Activated T-cell treated with anti-CD3 and anti-CD28 coated beads, Interleukin-2, amount 50 U/mL, for 72 hours (primary cell): Measurements from ENCODE around the gene LRIG1. TPM values are rescaled to one million over a fixed set of nuclear protein-coding genes. Genes with fewer than 3 reads are reported as not detected.

Experiments used
- ATAC-seq, 2 donors: fragments of 150-1000 bp; cut with Tn5 transposase; replicated peaks in 1 of 2; 2 replicates each; pipeline ENCODE4 v1.10.0; 2021; ENCODE audit warnings: moderate library complexity in 2 of 2, mild to moderate bottlenecking in 1 of 2
- DNase-seq, 2 donors: peaks; one replicate each; pipeline ENCODE4 v3.0.0; 2021 to 2022; ENCODE audit warnings: mixed read lengths in 1 of 2
- H3K27ac Mint-ChIP-seq: one replicate; pipeline ENCODE4 v1.8.0; 2022; ENCODE audit warnings: mild to moderate bottlenecking, moderate library complexity, mixed read lengths
- H3K27me3 Mint-ChIP-seq: one replicate; pipeline ENCODE4 v1.8.0; 2022; ENCODE audit warnings: low read depth, mixed read lengths
- H3K36me3 Mint-ChIP-seq, 2 donors: one replicate each; pipeline ENCODE4 v1.8.0; 2022; ENCODE audit warnings: mixed read lengths in 2 of 2, mild to moderate bottlenecking in 1 of 2; ENCODE audit not compliant: insufficient read depth in 2 of 2
- H3K4me1 Mint-ChIP-seq: one replicate; pipeline ENCODE4 v1.8.0; 2022; ENCODE audit warnings: low read depth, mixed read lengths
- H3K4me3 Mint-ChIP-seq, 2 donors: one replicate each; pipeline ENCODE4 v1.8.0; 2022; ENCODE audit warnings: mild to moderate bottlenecking in 2 of 2, mixed read lengths in 2 of 2, moderate library complexity in 2 of 2
- H3K9me3 Mint-ChIP-seq, 2 donors: one replicate each; pipeline ENCODE4 v1.8.0; 2022; ENCODE audit warnings: mixed read lengths in 2 of 2
- total RNA-seq, 2 donors: library from RNA; stranded (reverse); gene quantifications; one replicate each; pipeline ENCODE4 v1.2.3, GENCODE V29; 2022

LRIG1 gene
- total RNA-seq, 2 donors from 2014 or later, result 21.6 to 44.8 TPM

DNA sequence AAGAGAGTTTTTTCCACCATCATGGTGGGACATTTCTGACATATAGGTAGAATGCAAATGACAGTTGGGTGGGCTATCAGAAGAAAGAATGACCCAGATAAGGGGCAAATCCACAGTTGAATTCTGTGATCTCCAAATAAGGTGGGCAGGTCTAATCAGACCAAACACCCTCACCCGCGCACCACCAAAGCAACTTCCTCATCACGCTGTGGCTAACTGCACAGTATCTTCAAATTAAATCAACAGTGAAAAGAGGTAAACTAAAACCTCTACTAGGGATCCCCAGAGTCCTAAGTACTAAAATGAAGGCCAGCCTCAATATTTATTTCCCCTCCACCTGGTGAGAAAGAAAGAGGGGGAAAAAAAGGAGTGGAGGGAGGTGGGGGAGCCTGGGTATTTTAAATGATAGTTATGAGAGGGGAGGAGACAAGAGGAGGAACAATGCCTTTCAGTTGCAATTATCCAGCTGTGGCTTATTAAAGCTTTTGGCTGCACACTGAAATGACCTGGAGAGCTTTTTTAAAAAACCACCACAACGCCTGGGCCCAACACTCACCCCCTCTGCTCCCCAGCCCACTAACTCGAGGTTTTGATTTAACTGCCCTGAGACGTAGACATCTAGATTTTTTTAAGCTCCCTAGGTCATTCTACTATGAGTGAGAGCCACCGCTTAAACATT, 61.0 kb downstream of the LRIG1 start:
- DNase-seq (no peak), ATAC-seq (no peak)
- peaks cover 17% of the 10 kb centered on the region for H3K4me1 Mint-ChIP-seq
- H3K36me3 Mint-ChIP-seq, result peaks cover 0 to 1% of the 10 kb centered on the region in 2 donors
- no peak overlapping the region for H3K4me3 Mint-ChIP-seq
- peak overlapping the region; percentile 32 for H3K27ac Mint-ChIP-seq
- H3K27me3 Mint-ChIP-seq, result no peaks in the 10 kb centered on the region
- H3K9me3 Mint-ChIP-seq, result no peaks in the 10 kb centered on the region

DNA sequence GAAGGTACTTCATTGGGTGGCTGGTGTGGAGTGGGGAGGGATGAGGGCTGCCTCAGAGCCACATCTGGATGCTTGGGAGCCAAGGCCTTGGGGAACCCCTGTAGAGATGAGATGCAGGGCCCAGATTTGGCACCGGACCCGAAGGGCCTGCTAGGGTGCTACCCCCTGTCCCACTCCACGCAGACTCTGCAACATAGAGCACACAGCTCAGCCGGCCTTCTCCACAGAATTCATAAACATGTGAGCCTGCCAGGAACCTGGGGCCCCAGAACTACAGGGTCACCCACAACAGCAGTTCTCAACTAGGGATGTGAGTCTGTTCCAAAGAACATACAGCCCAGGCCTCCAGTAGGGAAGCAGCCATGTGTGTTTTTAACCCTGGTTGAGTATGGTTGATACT, 62.8 kb downstream of the LRIG1 start:
- Mint-ChIP-seq H3K36me3 (peaks cover 0 to 1% of the 10 kb centered on the region in 2 donors), H3K27ac (no peak overlapping the region), H3K9me3 (no peaks in the 10 kb centered on the region), H3K4me1 (peaks cover 29% of the 10 kb centered on the region), H3K27me3 (no peaks in the 10 kb centered on the region), H3K4me3 (no peak overlapping the region)
- DNase-seq (no peak), ATAC-seq (no peak)

- Mint-ChIP-seq H3K4me3 (no peak overlapping the region), H3K27me3 (no peaks in the 10 kb centered on the region), H3K4me1 (peaks cover 29% of the 10 kb centered on the region), H3K36me3 (peaks cover 0 to 1% of the 10 kb centered on the region in 2 donors), H3K9me3 (no peaks in the 10 kb centered on the region), H3K27ac (no peak overlapping the region)
- no peak for ATAC-seq
- DNase-seq, result no peak
Observed at GRCh38 chr3:66437341-66437929, 63.4 kb downstream of the LRIG1 start.

DNA sequence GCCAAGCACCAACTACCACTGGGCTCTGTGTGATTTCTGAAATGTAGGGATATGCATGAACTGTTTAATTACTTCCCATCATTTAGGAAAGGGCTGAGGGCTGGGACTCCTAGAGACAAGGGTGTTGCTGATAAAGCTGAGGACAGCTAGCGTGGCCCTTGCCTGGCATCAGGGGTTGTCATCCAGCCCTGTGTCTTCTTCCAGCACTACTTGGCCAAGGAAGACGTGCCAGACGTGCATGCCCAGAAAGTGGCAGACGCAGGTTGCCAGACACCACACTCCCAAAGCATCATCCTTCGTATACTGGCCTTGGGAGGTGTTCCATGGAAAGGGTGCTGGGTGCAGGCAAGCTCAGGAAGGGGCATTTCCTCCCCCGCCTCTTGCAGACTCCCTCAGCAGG, 64.8 kb downstream of the LRIG1 start:
- no peak for ATAC-seq
- DNase-seq, result no peak
- Mint-ChIP-seq H3K27ac (no peak overlapping the region), H3K4me3 (no peak overlapping the region), H3K9me3 (no peaks in the 10 kb centered on the region), H3K36me3 (peaks cover 0 to 1% of the 10 kb centered on the region in 2 donors), H3K4me1 (peaks cover 22% of the 10 kb centered on the region), H3K27me3 (no peaks in the 10 kb centered on the region)

GRCh38 chr3:66434726-66435125, 66.1 kb downstream of the LRIG1 start:
- ATAC-seq (no peak), DNase-seq (no peak)
- no peak overlapping the region for H3K27ac Mint-ChIP-seq
- no peak overlapping the region for H3K4me3 Mint-ChIP-seq
- H3K36me3 Mint-ChIP-seq, result peaks cover 0 to 1% of the 10 kb centered on the region in 2 donors
- H3K4me1 Mint-ChIP-seq, result peaks cover 12% of the 10 kb centered on the region
- no peaks in the 10 kb centered on the region for H3K9me3 Mint-ChIP-seq
- no peaks in the 10 kb centered on the region for H3K27me3 Mint-ChIP-seq

GRCh38 chr3:66433522-66433782, 67.4 kb downstream of the LRIG1 start:
- Mint-ChIP-seq H3K27ac (no peak overlapping the region), H3K27me3 (no peaks in the 10 kb centered on the region), H3K9me3 (no peaks in the 10 kb centered on the region), H3K36me3 (peaks cover 0 to 1% of the 10 kb centered on the region in 2 donors), H3K4me1 (peaks cover 11% of the 10 kb centered on the region), H3K4me3 (no peak overlapping the region)
- DNase-seq (no peak), ATAC-seq (no peak)

DNA sequence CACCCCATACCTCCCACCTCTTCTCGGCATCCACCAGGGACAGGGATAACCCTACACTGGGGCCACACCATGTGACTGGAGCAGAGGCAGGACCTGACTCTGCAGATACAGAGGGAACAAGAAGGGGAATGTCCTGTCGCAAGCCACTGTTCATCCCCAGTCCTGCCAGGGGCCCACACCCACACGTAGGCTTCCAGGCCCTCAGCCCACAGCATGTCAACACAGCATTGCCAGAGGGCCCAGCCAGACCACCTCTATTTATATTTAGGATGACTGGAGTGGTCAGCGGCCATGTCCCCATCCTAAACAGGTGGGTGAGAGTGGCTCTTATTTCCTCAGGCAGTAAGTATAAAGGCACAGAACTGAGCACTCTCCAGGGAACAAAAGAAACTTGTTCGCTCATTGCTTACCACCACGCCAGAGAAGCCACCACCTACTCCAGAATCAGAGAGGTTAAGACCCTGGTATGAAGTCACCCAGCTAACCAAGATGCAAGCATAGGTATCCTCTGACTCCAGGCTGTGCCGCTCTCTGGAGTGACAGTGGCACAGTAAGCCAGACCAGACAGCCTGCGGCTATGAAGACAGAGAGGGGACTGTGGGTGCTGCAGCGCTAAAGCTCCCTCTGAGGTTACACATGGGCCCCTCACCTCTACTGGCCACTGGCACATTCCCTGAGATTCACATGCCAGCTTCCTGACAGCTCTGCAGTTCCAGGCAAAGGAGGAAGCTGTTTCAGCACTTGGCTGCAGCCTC, 67.9 kb downstream of the LRIG1 start:
- DNase-seq, result no peak
- H3K27me3 Mint-ChIP-seq, result no peaks in the 10 kb centered on the region
- H3K4me3 Mint-ChIP-seq, result no peak overlapping the region
- H3K9me3 Mint-ChIP-seq, result no peaks in the 10 kb centered on the region
- ATAC-seq, result no peak
- H3K36me3 Mint-ChIP-seq, result peaks cover 0 to 1% of the 10 kb centered on the region in 2 donors
- H3K27ac Mint-ChIP-seq, result no peak overlapping the region
- H3K4me1 Mint-ChIP-seq, result peaks cover 11% of the 10 kb centered on the region

DNA sequence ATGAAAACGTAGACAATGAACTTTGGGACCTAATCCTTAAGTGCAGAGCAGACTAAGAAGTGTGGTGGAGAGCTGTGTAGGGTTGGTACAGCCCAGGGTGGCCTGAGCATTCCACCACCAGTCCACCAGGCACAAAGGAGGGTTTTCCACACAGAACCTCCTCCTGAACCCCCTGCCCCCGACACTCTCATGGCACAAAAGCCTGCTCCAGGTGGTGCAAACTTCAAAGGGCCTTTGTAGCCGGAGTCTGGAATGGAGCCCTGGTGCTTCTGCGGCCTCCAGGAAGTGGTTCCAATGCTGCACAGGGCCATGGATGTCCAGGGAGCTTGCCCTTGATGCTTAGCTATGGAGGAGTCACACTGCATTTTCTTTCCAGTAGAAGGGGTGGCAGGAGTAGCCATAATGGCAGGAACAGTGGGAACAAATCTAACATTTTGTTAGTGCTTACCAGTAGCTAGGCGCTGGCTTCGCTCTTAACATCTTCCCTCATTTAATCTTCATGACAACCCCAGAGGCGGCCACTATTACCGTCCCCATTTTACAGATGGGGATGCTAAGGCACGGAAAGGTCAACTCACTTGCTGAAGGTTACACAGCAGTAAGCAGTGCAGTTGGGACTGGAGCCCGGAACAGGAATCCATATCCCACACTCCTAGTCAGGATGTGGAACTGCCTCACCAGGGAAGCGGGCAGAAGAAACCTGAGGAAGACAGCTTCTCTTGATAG, 68.6 kb downstream of the LRIG1 start:
- ATAC-seq (no peak), DNase-seq (no peak)
- peaks cover 11% of the 10 kb centered on the region for H3K4me1 Mint-ChIP-seq
- no peaks in the 10 kb centered on the region for H3K27me3 Mint-ChIP-seq
- H3K4me3 Mint-ChIP-seq, result no peak overlapping the region
- H3K36me3 Mint-ChIP-seq, result no peaks in the 10 kb centered on the region
- H3K9me3 Mint-ChIP-seq, result no peaks in the 10 kb centered on the region
- H3K27ac Mint-ChIP-seq, result no peak overlapping the region

GRCh38 chr3:66431494-66431893, 69.3 kb downstream of the LRIG1 start:
- Mint-ChIP-seq H3K4me3 (no peak overlapping the region), H3K27me3 (no peaks in the 10 kb centered on the region), H3K4me1 (peaks cover 13% of the 10 kb centered on the region), H3K36me3 (no peaks in the 10 kb centered on the region), H3K9me3 (no peaks in the 10 kb centered on the region), H3K27ac (no peak overlapping the region)
- DNase-seq, result no peak
- ATAC-seq, result no peak

DNA sequence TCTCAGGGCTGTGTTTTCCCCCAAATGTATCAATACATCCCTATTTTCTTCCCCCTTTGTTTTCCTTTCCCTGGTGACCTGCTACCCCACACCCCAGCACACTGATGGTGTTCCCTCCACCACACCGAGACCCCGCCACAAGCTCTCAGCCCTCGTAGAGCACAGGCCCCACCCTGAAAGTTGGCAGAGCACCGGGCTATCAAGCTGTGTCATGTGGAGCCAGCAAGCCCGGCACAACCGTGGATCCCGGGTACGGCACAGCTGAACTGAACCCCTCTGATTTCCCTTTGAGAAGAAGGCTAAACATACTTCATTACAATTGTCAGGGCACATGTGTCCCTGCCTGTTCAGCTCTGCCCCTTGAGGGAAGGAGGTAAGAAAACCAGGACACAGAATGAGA, 69.9 kb downstream of the LRIG1 start:
- no peaks in the 10 kb centered on the region for H3K9me3 Mint-ChIP-seq
- peak overlapping the region; percentile 58 for H3K27ac Mint-ChIP-seq
- H3K36me3 Mint-ChIP-seq, result no peaks in the 10 kb centered on the region

DNA sequence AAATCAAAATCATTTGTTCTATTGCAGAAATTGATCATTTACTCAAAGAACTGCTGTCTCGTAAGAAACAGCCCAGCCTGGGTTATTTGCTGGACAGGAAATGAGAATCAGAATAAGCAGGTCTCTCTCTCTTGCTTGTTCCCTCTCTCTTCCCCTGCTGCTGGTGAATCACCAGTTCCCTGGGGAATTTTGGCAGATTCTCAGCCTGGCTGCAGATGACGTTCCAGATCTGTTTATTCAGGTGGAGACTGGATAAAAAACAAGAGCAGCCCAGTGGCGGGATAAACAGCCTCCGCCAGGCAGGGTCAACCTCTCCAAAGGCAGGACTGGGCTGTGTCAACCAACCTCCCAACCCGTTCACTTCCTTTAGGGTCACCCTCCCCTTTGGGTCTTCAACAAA, 72.1 kb downstream of the LRIG1 start:
- Mint-ChIP-seq H3K4me1 (peaks cover 11% of the 10 kb centered on the region), H3K4me3 (no peak overlapping the region), H3K9me3 (no peaks in the 10 kb centered on the region), H3K27me3 (no peaks in the 10 kb centered on the region), H3K36me3 (peaks cover 0 to 4% of the 10 kb centered on the region in 2 donors), H3K27ac (no peak overlapping the region)
- no peak for DNase-seq
- no peak for ATAC-seq

More for the DNA sequence above, 69.9 kb downstream of the LRIG1 start:
- no peak for ATAC-seq
- Mint-ChIP-seq H3K4me3 (no peak overlapping the region), H3K27me3 (no peaks in the 10 kb centered on the region), H3K4me1 (peaks cover 16% of the 10 kb centered on the region)
- no peak for DNase-seq

- H3K36me3 Mint-ChIP-seq, result peaks cover 3 to 4% of the 10 kb centered on the region in 2 donors
- ATAC-seq (no peak), DNase-seq (no peak)
- H3K4me3 Mint-ChIP-seq, result no peak overlapping the region
- no peaks in the 10 kb centered on the region for H3K27me3 Mint-ChIP-seq
- peak overlapping the region; percentile 68 for H3K27ac Mint-ChIP-seq
- peaks cover 5% of the 10 kb centered on the region for H3K4me1 Mint-ChIP-seq
- H3K9me3 Mint-ChIP-seq, result no peaks in the 10 kb centered on the region
Observed at GRCh38 chr3:66427951-66428474, 72.8 kb downstream of the LRIG1 start.

DNA sequence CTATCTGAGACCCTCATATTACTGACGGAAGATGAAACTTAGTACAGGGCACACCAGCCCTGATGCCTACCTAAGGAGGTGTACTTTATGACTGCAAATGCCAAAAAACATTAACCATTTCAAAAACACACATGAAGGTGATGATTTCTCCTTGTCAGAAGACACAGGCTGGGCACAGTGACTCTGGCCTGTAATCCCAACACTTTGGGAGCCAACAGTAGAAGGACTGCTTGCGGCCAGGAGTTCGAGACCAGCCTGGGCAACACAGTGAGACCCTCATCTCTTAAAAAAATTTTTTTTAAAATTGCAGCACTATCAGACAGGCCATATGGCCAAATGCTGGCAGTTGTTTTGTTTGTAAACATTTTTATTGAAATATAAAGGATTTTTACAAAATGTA, 73.5 kb downstream of the LRIG1 start:
- no peak overlapping the region for H3K4me3 Mint-ChIP-seq
- H3K36me3 Mint-ChIP-seq, result peaks cover 7 to 11% of the 10 kb centered on the region in 2 donors
- ATAC-seq, result no peak
- H3K27me3 Mint-ChIP-seq, result no peaks in the 10 kb centered on the region
- no peak for DNase-seq
- peaks cover 5% of the 10 kb centered on the region for H3K4me1 Mint-ChIP-seq
- peaks cover 2 to 4% of the 10 kb centered on the region in 2 donors for H3K9me3 Mint-ChIP-seq
- no peak overlapping the region for H3K27ac Mint-ChIP-seq
